ENCODE results near the gene FERMT1.

DNA sequence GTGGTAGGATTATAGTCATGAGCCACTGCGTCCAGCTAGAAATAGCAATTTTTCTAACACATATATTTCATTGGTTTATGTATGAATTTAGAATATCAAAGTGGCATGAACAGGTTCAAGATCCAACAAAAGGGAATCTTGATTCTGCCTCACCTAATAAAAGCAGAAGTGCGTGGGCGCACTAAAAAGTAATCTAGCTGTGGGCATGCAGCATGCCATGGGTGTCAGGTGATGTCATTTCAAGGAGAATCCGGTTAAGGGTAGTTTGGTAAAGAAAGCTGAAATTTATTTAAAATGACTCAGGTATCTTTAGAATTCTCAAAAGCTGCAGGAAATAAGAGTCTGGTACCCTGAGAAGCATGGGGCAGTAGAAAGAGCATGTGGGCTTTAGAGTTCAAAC, 86.6 kb downstream of the FERMT1 start:
- no peak for TF ChIP-seq CTCF (IDR thresholded peaks at IDR 0.05)
- TF ChIP-seq POLR2AphosphoS5 (IDR thresholded peaks at IDR 0.05; ENCODE audit: insufficient read depth in 1 of 2, low read depth in 1 of 2) = no peak
- TF ChIP-seq POLR2A (IDR thresholded peaks at IDR 0.05) = no peak
